GM21528 (cell line): ENCODE measurements around the gene UBQLN1.
A peak's percentile ranks its signal among the peaks of the same experiment; 100 is the strongest.

Source experiments
- ATAC-seq: cut with Tn5 transposase; IDR thresholded peaks from one replicate; pipeline ENCODE4 v1.9.1; 2021; ENCODE audit warnings: mild to moderate bottlenecking, moderate library complexity; ENCODE audit not compliant: unreplicated experiment, low FRiP score

The UBQLN1 gene

DNA sequence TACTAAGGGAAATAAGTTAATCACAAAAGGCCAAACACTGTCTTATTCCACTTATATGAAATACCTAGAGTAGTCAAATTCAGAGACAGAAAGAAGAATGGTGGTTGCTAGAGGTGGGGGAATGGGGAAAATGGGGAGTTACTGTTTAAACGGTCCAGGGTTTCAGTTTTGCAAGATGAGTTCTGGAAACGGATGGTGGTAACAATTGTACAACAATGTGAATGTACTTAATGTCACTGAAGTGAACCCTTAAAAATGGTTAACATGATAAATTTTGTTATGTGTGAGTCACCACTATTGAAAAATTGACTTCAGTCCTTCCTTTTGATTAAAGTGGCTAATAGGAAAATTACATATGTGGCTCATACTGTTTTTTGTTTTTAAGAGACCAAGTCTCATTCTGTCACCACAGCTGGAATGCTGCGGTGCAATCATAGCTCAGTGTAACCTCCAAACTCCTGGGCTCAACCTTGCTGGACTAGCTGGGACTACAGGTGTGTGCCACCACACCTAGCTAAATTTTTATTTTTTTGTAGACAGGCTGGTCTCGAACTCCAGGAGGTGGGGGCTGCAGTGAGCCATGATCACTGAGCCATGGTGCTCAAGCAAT lies 8.7 kb downstream of the UBQLN1 start:
- ATAC-seq: no peak

DNA sequence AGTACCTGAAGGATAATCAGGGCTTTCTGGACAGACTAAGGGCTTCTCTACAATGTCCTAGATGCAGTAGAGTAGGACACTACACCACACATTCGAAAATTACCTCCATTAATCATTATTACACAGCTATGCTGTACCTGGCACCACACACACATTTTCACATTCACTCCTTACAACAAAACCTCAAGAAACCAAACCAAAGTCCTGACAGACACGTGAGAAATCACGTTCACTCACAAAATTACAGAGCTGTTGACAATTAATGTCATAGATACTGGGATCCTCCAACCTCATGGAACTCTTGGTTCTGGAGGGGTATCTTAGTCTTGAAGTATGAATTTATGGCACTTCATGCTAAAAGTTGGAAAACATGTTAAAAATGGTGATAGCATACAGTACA lies 16.3 kb downstream of the UBQLN1 start:
- ATAC-seq: no peak

DNA sequence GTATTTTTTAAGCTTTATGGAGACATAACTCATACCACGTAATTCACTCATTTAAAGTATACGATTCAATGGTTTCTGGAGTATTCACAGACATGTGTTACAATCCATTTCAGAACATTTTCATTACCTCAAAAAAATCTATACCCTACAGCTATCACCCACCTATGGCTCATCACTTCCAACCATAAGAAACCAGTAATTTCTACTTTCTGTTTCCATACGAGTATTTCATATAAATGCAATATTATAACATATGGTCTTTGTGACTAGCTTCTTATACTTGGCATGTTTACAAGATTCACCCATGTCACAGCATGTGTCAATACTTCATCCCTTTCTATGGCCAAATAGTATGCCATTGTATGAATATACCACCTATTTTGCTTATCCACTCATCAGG lies 18.8 kb downstream of the UBQLN1 start:
- ATAC-seq: no peak

DNA sequence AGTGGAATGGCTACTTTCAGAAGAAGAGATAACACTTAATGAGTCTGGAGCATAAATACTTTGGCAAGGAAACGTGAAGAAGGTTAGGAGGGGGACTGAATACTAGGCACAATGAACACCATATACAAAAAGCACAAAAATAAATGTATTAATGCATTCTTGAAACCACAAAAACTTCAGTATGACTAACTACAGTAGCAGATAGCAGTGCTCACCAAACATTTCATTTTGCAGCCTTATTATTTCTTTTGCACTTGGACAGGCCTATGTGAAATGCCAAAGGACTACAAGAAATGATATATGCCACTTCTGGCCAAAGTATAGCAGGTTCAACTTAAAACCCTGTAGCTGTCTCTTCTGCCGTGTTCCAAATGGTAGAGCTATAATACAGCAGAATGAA lies 26.3 kb downstream of the UBQLN1 start:
- ATAC-seq: no peak

DNA sequence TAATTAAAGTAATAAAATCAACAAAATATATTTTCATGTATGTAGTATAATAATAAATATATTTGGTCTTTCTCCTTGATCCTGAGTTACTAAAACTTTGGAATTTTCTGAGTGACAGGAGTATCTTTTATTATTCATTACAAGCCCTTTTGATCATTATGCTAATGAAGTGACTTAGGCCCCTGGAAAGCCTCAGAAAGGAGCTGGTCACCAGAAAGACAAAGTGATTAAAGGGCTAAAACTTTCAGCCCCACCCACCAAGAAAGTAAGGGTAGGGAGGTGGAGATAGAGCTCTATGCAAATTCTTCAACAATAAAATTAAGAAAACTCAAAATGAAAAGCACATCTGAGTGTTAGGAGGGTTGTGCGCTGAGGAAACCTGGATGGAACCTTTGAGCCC lies 27.5 kb downstream of the UBQLN1 start:
- ATAC-seq: no peak

DNA sequence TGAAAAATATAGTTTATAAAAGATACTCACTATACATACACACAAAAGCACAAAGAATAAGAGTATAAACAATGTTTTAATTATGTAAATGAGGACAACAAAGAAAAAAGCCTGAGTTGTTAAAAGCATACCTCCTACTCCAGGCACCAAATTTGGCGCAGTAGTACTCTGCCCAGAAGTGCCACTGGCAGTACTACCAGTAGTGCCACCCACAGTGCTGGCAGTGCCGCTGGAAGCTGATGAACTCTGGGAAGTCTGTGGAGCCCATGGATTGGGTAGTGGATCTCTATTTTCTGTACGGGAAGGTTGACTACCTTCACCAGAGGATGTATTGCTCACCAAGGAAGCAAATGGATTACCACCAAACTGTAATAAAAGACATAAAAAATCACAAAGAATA lies 30.2 kb downstream of the UBQLN1 start:
- no peak for ATAC-seq

DNA sequence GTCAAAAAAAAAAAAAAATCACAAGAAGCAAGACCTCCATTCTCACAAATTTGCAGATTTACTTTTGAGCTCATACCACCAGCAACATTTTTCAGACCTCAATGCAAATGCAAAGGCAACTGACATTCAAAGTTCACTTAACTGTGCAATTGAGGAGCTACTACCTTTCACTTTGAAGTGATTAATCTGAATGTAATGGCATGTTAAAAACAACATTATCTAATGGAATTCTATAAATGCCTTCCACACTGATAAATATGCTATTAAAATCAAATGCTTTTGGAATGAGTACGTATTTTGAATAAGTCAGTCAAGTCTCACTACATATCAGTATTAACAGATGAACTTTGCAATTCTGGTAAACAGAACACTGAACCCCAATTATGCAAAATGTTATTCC lies 32.3 kb downstream of the UBQLN1 start:
- ATAC-seq: no peak

DNA sequence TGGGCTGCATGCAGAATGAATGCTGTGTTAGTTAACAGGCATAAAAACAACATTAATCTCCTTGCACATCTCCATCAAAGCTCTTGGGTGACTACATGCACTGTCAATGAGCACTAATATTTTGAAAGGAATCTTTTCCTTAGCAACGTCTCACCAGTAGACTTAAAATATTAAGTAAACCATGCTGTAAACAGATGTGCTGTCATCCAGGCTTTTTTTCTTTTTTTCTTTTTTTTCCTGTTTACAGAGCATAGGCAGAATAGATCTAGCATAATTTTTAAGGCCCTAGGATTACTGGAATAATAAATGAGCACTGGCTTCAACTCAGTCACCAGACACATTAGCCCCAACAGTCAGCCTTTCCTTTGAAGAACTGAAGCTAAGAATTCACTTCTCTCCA lies 36.3 kb downstream of the UBQLN1 start:
- ATAC-seq: no peak

DNA sequence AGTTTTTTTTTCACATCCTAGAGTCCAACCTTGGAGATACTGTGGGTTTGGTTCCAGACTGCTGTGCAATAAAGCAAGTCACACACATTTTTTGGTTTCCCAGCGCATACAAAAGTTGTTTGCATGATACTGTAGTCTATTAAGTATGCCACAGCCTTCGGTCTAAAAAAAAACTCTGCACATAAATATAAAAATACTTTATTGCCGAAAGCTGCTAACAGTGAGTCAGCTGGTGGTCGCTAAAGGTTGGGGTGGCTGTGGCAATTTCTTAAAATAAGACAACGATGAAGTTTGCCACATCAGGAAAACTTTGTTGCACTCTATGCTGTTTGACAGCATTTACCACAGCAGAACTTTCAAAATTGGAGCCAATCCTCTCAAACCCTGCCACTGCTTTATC lies 37.4 kb downstream of the UBQLN1 start:
- ATAC-seq: no peak

DNA sequence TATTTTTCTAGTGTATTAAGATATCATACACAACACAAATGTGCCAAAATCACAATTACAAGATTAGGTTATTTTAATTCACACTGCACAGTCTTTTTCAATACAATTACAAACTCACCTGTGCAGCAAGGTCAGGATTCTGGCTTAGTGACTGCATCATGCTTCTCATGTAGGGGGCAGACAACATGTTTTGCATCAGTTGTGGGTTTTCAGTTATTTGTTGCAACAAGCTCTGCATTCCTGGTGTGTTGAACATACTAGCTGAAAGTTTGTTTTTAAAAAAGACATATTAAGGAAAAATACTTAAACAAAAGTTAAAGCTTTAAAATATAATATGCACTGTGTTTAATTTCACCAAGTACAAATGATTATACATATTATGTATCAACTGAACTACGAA lies 38.7 kb downstream of the UBQLN1 start:
- no peak for ATAC-seq

DNA sequence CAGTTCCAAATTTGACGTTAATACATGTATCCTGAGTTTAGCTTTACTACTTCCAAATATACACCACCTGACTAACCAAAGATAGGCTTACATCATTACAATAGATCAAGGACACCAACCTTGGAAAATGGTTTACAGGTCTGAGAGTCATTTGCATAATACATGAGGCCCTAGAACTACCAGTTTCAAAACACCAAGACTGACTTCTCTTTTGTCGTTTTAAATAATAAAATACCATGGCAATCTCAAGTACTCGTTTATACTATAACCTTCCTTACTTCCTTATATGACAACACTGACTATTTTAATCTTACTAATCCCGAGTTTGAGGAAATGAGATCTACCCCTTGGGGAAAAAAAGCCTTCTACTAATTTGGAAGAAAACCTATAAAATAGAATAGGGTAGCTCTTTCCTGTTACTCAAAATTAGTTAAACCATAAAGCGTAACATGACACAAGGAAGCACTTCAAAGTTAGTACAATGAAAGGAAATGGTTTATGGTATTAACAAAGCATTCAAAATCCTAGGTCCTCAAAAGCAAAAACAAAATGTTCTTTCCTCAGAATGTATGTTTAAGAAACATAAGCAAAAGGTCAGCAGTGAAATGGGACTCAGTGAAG lies 42.1 kb downstream of the UBQLN1 start:
- ATAC-seq: peak; percentile 89

DNA sequence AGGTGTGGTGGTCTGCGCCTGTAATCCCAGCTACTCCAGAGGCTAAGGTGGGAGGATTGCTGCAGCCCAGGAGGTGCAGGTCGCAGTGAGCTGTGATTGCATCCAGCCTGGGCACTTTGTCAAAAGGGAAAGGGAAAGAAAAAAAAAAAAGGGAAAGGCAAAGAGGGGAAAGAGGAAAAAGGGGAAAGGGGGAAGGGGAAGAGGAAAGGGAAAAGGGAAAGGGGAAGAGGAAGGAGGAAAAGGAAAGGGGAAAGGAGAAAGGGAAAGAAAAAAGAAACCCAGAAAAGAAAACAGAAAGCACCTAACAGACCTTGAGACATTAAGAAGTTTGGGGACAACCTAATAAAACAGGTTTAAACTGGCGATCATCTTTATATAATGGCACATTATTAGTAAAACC lies 44.8 kb downstream of the UBQLN1 start:
- ATAC-seq: no peak

DNA sequence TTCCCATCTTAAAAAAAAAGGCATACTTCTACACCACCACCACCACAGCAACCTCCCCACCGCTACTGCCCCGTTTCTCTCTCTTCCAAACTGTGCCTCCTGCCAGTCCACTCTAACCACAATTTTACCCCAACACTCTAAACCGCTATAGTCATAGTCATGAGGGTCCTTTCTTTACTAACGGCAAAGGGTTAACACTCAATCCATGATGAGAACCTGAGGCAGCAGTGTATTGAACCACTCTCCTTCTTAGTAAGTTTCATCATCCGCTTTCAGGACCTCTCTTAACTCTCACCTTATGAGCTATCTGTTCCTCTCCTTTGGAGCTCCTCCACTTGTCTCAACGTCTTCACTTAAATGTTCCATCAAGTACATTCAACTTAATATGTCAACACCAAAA lies 50.8 kb downstream of the UBQLN1 start:
- ATAC-seq: no peak

DNA sequence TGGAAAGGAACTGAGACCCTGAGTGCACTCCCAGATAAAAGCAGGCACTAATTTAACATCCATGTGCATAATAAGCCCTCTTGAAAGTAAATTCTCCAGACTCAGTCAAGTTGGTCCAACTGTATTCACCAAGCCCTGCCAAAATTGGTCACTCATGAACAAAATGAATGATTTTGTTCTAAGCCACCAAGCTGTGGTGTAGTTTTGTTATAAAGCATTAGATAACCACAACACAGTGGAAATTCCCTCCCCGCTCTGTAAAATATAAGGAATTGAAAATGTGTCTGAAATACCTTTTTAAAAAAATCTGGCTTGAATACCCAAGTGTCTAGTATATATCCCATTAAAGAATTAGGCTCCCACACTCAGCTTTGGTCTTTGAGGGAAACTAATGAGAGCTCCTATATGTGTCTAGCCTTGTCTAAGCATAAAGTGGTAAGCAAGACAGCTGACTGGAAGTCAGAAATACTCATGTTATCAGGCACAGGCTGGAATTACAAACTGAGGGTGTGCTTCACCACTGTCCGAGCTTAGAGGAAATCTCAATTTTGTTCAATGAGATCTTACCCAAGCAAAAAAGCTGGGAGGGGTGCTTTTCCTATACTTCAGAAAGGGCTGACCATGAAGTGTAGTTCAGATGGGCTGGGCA lies 51.6 kb downstream of the UBQLN1 start:
- ATAC-seq: no peak

DNA sequence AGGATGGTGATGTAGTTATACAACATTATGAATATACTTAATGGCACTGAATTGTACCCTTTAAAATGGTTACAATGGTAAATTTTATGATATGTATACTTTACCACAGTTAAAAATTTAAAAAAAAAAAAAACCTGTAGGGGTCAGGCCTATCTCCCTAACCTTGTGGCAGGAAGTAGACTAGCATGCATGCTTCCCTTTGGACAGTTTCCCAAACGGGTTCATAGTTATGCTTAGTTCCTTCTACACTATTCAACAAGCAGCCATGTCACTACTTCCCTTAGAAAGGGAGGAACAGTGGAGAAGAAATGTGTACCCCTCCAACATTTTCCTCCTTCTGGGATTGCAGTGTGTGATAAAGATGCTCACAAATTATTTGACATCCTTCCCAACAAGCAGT lies 52.3 kb downstream of the UBQLN1 start:
- no peak for ATAC-seq

DNA sequence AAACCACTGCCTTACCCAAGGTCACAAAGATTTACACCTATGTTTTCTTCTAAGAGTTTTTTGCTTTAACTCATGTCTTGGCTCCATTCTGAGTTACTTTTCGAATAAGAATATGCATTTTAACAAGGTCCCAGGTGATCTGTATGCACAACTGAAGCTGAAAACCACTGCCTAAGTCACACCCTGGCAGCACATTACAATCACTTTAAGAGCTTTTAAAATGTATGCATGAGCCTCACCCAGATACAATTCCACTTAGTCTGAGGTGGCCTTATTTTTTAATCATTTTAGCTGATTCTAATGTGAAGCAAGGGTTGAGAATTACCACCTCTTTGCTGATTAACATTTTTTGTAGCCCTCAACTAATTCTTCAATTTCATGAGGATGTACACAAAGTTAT lies 55.3 kb downstream of the UBQLN1 start:
- no peak for ATAC-seq

DNA sequence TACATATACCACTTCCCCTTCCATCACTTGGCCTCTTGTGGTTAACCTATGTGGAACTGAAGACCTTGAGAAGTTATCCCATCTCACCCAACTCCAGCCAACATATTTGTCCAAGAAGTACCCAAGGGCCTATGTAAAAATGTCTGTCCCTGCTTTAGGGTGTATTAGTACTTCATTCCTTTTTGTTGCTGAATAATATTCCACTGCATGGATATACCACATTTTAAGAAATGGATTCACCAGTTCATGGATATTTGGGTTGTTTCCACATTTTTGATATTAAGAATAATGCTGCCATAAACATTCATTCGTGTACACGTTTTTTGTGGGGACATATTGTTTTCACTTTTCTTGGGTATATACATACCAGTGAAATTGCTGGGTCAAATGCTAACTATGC lies 56.2 kb downstream of the UBQLN1 start:
- ATAC-seq: no peak

DNA sequence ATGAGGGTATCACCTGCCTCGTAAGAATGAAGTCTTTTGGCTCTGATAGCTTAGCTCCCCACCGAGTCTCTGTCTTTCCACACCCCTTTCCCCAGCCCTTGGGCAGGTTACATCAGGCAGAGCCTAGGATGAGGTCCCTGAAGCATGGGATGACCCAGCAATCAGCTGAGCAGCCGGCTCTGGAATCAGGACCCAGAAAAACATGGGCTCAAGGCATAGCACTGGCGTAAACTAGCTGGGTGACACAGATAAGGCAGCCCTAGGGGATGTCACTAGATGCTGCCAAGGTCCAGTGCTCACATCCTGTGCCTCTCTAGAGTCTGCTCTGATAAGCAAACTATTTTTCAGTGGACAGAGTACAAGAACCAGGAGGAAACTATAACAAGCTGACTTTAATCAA lies 58.2 kb downstream of the UBQLN1 start:
- no peak for ATAC-seq

DNA sequence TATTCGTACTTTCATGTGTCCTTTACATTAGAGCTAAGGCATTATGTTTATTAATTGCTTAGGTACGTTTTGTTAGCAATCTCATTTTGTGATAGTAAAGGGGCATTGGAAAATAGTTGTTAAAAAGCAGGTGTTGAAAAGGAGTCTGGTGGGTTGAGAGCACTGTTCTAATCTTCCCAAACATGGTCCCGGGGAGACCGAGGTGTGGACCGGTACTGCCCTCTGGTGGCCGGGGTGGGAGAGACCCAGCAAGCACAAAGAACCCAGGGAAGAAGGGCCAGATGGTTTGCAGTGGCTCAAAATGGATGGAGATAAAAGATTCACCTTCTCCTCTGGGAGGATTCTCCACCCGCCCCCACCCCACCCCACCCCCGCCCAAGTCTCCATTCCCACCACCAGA lies 58.7 kb downstream of the UBQLN1 start:
- peak; percentile 69 for ATAC-seq

DNA sequence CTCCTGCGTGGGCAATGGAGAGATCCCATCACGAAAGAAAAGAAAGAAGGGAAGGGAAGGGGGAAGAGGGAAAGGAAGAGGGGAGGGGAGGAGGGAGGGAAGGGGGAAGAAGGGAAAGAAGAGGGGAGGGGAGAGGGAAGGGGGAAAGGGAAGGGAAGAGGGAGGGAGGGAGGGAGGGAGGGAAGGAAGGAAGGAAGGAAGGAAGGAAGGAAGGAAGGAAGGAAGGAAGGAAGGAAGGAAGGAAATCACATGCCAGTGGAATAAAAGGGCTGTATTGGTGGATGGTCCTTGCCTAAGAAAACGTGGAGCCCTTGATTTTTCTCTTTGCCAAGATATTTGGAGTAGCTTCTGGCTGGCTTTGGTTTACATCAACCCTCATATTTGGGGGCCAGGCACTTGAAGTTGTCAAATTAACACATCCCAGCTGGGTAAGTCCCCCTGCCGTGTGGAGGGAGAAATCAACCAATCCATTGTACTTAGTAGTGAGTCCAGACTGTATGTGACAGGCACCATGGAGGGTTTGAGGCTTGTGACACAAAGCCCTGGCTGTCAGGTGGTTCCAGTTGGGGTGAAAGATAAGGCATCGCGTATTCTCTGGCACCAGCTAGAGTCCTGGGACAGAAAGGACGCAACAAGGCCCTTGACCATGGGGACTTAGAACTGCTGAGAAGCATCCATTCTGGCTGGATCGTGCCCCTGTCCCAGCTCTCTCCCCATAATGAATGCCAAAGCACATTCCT lies 61.1 kb downstream of the UBQLN1 start:
- ATAC-seq: no peak

DNA sequence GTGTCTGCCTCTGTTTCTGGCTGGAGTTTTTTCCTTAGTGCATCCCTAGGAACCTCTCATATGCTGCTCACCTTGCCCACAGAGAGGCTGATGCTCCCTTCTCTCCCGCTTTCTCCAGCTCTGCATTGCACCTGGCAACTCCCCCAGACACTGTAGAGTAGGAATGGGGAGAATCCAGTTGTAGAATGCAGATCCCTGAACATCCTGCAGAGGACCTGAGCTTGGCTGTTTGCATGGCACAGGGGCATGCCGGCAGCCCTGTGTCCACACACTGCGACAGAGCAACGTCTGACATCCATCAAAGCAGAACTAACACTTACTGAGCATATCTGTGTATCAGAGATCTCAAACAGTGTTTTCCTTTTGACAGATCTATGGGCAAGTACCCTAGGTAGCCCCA lies 65.0 kb downstream of the UBQLN1 start:
- no peak for ATAC-seq

DNA sequence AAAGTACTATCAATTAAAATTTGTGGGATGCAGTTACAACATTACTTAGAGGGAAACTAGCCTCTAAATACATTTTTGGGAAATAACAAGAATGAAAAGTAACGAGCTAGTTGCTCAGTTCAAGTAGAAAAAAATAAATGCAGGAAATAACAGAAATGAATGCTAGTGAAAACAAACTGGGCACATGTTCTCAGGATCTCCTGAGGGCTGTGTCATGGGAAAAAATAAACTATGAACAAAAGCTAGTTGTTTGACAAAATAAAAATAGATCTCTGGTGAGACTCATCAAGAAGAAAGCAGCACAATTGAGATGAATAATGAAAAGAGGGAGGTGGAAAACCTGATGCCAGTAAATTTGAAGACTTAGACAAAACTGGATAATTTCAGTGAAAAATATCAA lies 68.5 kb downstream of the UBQLN1 start:
- ATAC-seq: no peak
